ENCODE data around the gene CHD2.

Gene CHD2

DNA sequence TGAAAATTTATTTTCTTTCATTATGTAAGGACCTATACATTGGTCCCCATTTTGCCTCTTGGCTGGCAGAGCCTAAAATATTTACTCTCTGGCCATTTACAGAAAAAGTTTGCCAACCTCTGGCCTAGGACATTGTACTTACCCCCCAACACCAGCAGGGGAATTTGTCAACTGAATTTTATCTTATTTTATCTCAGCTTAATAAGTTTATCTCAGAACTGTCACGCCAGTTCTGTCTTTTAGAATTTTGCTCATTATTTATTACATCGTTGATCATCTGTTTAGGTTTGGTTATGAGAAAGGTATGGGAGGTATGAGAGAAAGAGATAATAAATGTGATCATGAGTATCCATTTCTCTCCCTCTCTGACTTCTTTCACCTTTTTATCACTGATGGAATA is 38.3 kb downstream of the CHD2 start:
- no peaks in the 10 kb centered on the region for H3K79me2 ChIP-seq (ENCODE audit: control insufficient read depth, insufficient read depth, low read length, poor library complexity)
- 100% methylated on average over 1 of the region's 2 CpGs for WGBS (ENCODE audit: extremely low coverage, insufficient coverage, insufficient read length)
- peaks cover 4 to 10% of the 10 kb centered on the region in 2 experiments for H3K4me1 ChIP-seq (ENCODE audit: control insufficient read depth in 1 of 2, insufficient read depth in 2 of 2, low read length in 2 of 2)
- H3K27ac ChIP-seq (ENCODE audit: low read depth, low read length) = no peak overlapping the region
- no peak for DNase-seq
- no peak overlapping the region for H3K9ac ChIP-seq (ENCODE audit: low read length)
- peaks cover 17 to 32% of the 10 kb centered on the region in 2 experiments for H3K36me3 ChIP-seq (ENCODE audit: control insufficient read depth in 1 of 2, insufficient read depth in 2 of 2, low read length in 2 of 2)
- H3K23ac ChIP-seq (ENCODE audit: low read length) = no peak overlapping the region
- H4K8ac ChIP-seq (ENCODE audit: low read depth, low read length) = no peak overlapping the region
- H3K18ac ChIP-seq (ENCODE audit: low read length) = no peak overlapping the region
- H2AFZ ChIP-seq (ENCODE audit: insufficient read depth, low read length, poor library complexity) = no peak overlapping the region
- H3K4me3 ChIP-seq (ENCODE audit: low read depth, low read length) = no peak overlapping the region
- H3K9me3 ChIP-seq (ENCODE audit: insufficient read depth, low read depth, low read length) = no peaks in the 10 kb centered on the region
- no peak overlapping the region for H2AK5ac ChIP-seq (ENCODE audit: low read length)
- no peaks in the 10 kb centered on the region for H3K27me3 ChIP-seq (ENCODE audit: insufficient read depth, low read length)
- H3K4me2 ChIP-seq (ENCODE audit: low read length) = no peak overlapping the region
- no peak overlapping the region for H2BK120ac ChIP-seq (ENCODE audit: insufficient read depth, low read length, poor library complexity)
- H2BK5ac ChIP-seq (ENCODE audit: low read depth, low read length, poor library complexity) = no peak overlapping the region
- H4K12ac ChIP-seq (ENCODE audit: low read depth, low read length) = no peak overlapping the region
- no peak overlapping the region for H3K14ac ChIP-seq (ENCODE audit: low read length)
- no peak overlapping the region for H4K91ac ChIP-seq (ENCODE audit: low read depth, low read length)
- H3K4ac ChIP-seq (ENCODE audit: low read depth, low read length) = no peak overlapping the region
- no peak overlapping the region for H2BK12ac ChIP-seq (ENCODE audit: low read length)
- no peaks in the 10 kb centered on the region for H3K79me1 ChIP-seq (ENCODE audit: low read length)

DNA sequence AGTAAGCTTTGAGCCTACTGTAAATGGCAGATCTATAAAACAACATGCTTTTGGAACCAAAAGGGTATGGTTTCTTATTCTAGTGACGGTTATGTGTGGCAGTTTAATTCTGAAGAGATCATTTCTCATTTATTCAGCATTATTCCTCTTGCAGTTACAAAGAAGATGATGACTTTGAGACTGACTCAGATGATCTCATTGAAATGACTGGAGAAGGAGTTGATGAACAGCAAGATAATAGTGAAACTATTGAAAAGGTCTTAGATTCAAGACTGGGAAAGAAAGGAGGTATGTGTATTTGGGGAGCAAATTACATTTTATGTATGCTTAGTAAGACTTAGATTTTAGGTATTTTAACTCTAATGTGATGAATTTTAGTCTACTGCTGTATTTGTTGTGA is 41.5 kb downstream of the CHD2 start:
- H2AK5ac ChIP-seq (ENCODE audit: low read length) = no peak overlapping the region
- no peak overlapping the region for H2BK5ac ChIP-seq (ENCODE audit: low read depth, low read length, poor library complexity)
- H3K4ac ChIP-seq (ENCODE audit: low read depth, low read length) = no peak overlapping the region
- DNase-seq = no peak
- no peak overlapping the region for H3K4me3 ChIP-seq (ENCODE audit: low read depth, low read length)
- H3K9ac ChIP-seq (ENCODE audit: low read length) = no peak overlapping the region
- H2BK12ac ChIP-seq (ENCODE audit: low read length) = no peak overlapping the region
- no peak overlapping the region for H3K18ac ChIP-seq (ENCODE audit: low read length)
- no peaks in the 10 kb centered on the region for H3K79me1 ChIP-seq (ENCODE audit: low read length)
- no peak overlapping the region for H3K27ac ChIP-seq (ENCODE audit: low read depth, low read length)
- no peak overlapping the region for H4K12ac ChIP-seq (ENCODE audit: low read depth, low read length)
- H2AFZ ChIP-seq (ENCODE audit: insufficient read depth, low read length, poor library complexity) = no peak overlapping the region
- no peaks in the 10 kb centered on the region for H3K27me3 ChIP-seq (ENCODE audit: insufficient read depth, low read length)
- H3K36me3 ChIP-seq (ENCODE audit: control insufficient read depth in 1 of 2, insufficient read depth in 2 of 2, low read length in 2 of 2) = peaks cover 18 to 29% of the 10 kb centered on the region in 2 experiments
- H3K4me1 ChIP-seq (ENCODE audit: control insufficient read depth in 1 of 2, insufficient read depth in 2 of 2, low read length in 2 of 2) = peaks cover 0 to 5% of the 10 kb centered on the region in 2 experiments
- no peaks in the 10 kb centered on the region for H3K79me2 ChIP-seq (ENCODE audit: control insufficient read depth, insufficient read depth, low read length, poor library complexity)
- H4K8ac ChIP-seq (ENCODE audit: low read depth, low read length) = no peak overlapping the region
- no peak overlapping the region for H3K23ac ChIP-seq (ENCODE audit: low read length)
- H3K4me2 ChIP-seq (ENCODE audit: low read length) = no peak overlapping the region
- no peaks in the 10 kb centered on the region for H3K9me3 ChIP-seq (ENCODE audit: insufficient read depth, low read depth, low read length)
- no peak overlapping the region for H2BK120ac ChIP-seq (ENCODE audit: insufficient read depth, low read length, poor library complexity)
- H3K14ac ChIP-seq (ENCODE audit: low read length) = no peak overlapping the region
- no CpG with 5 or more reads among the region's 1 CpG for whole genome bisulfite sequencing (ENCODE audit: extremely low coverage, insufficient coverage, insufficient read length)
- H4K91ac ChIP-seq (ENCODE audit: low read depth, low read length) = no peak overlapping the region

DNA sequence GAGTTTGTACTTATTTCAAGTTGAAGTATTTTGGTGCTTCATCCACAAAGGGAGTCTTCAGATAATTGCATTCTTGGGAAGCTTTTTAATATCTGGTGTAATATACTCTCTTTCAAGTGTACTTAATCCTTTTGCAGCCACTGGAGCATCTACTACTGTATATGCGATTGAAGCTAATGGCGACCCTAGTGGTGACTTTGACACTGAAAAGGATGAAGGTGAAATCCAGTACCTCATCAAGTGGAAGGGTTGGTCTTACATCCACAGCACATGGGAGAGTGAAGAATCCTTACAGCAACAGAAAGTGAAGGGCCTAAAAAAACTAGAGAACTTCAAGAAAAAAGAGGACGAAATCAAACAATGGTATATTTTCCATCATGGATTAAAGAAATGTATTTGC is 42.6 kb downstream of the CHD2 start:
- peaks cover 0 to 2% of the 10 kb centered on the region in 2 experiments for H3K4me1 ChIP-seq (ENCODE audit: control insufficient read depth in 1 of 2, insufficient read depth in 2 of 2, low read length in 2 of 2)
- H2BK5ac ChIP-seq (ENCODE audit: low read depth, low read length, poor library complexity) = no peak overlapping the region
- no peak overlapping the region for H3K23ac ChIP-seq (ENCODE audit: low read length)
- peaks cover 18 to 32% of the 10 kb centered on the region in 2 experiments for H3K36me3 ChIP-seq (ENCODE audit: control insufficient read depth in 1 of 2, insufficient read depth in 2 of 2, low read length in 2 of 2)
- no CpG with 5 or more reads among the region's 3 CpGs for WGBS (ENCODE audit: extremely low coverage, insufficient coverage, insufficient read length)
- no peak overlapping the region for H3K4me3 ChIP-seq (ENCODE audit: low read depth, low read length)
- no peaks in the 10 kb centered on the region for H3K27me3 ChIP-seq (ENCODE audit: insufficient read depth, low read length)
- H4K12ac ChIP-seq (ENCODE audit: low read depth, low read length) = no peak overlapping the region
- H2AFZ ChIP-seq (ENCODE audit: insufficient read depth, low read length, poor library complexity) = no peak overlapping the region
- H2AK5ac ChIP-seq (ENCODE audit: low read length) = no peak overlapping the region
- H3K9me3 ChIP-seq (ENCODE audit: insufficient read depth, low read depth, low read length) = no peaks in the 10 kb centered on the region
- no peak overlapping the region for H3K18ac ChIP-seq (ENCODE audit: low read length)
- H2BK120ac ChIP-seq (ENCODE audit: insufficient read depth, low read length, poor library complexity) = no peak overlapping the region
- peak in 1 of 2 donors; percentile 43 for DNase-seq
- H3K4me2 ChIP-seq (ENCODE audit: low read length) = no peak overlapping the region
- no peak overlapping the region for H3K27ac ChIP-seq (ENCODE audit: low read depth, low read length)
- no peak overlapping the region for H4K8ac ChIP-seq (ENCODE audit: low read depth, low read length)
- H3K14ac ChIP-seq (ENCODE audit: low read length) = no peak overlapping the region
- H4K91ac ChIP-seq (ENCODE audit: low read depth, low read length) = no peak overlapping the region
- no peak overlapping the region for H3K4ac ChIP-seq (ENCODE audit: low read depth, low read length)
- no peak overlapping the region for H3K9ac ChIP-seq (ENCODE audit: low read length)
- H2BK12ac ChIP-seq (ENCODE audit: low read length) = no peak overlapping the region
- H3K79me2 ChIP-seq (ENCODE audit: control insufficient read depth, insufficient read depth, low read length, poor library complexity) = no peaks in the 10 kb centered on the region
- no peaks in the 10 kb centered on the region for H3K79me1 ChIP-seq (ENCODE audit: low read length)

DNA sequence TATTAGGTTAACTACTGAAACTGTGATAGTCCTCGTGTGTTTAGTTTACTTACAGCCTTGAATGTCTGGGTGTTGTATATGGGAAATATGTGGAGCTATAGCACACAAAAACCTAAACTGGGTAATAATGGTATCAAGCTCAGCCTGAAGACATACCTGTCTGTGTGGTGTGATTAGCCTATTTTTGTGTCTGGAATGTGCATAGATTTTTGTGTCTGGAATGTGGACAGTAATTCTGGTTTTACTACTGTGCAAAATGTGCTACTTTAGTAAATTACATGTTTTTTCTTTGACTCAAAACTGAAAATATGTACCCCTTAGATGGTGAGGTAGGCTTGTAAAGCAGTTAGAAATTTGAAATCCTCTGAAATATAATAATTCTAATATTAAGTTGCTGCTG is 43.5 kb downstream of the CHD2 start:
- H3K4me1 ChIP-seq (ENCODE audit: control insufficient read depth in 1 of 2, insufficient read depth in 2 of 2, low read length in 2 of 2) = peaks cover 0 to 2% of the 10 kb centered on the region in 2 experiments
- H3K23ac ChIP-seq (ENCODE audit: low read length) = no peak overlapping the region
- no peak overlapping the region for H2BK5ac ChIP-seq (ENCODE audit: low read depth, low read length, poor library complexity)
- no peak overlapping the region for H2BK120ac ChIP-seq (ENCODE audit: insufficient read depth, low read length, poor library complexity)
- H3K18ac ChIP-seq (ENCODE audit: low read length) = no peak overlapping the region
- no peak overlapping the region for H3K4me3 ChIP-seq (ENCODE audit: low read depth, low read length)
- H3K79me1 ChIP-seq (ENCODE audit: low read length) = no peaks in the 10 kb centered on the region
- peaks cover 21 to 38% of the 10 kb centered on the region in 2 experiments for H3K36me3 ChIP-seq (ENCODE audit: control insufficient read depth in 1 of 2, insufficient read depth in 2 of 2, low read length in 2 of 2)
- no peak overlapping the region for H3K14ac ChIP-seq (ENCODE audit: low read length)
- no peaks in the 10 kb centered on the region for H3K27me3 ChIP-seq (ENCODE audit: insufficient read depth, low read length)
- no CpG with 5 or more reads among the region's 1 CpG for WGBS (ENCODE audit: extremely low coverage, insufficient coverage, insufficient read length)
- no peak overlapping the region for H4K8ac ChIP-seq (ENCODE audit: low read depth, low read length)
- H3K9ac ChIP-seq (ENCODE audit: low read length) = no peak overlapping the region
- no peak overlapping the region for H2AFZ ChIP-seq (ENCODE audit: insufficient read depth, low read length, poor library complexity)
- DNase-seq = peak; percentile 46 to 91
- H3K9me3 ChIP-seq (ENCODE audit: insufficient read depth, low read depth, low read length) = peaks cover under 1% of the 10 kb centered on the region
- no peak overlapping the region for H3K4ac ChIP-seq (ENCODE audit: low read depth, low read length)
- H3K27ac ChIP-seq (ENCODE audit: low read depth, low read length) = no peak overlapping the region
- no peak overlapping the region for H2AK5ac ChIP-seq (ENCODE audit: low read length)
- H4K91ac ChIP-seq (ENCODE audit: low read depth, low read length) = no peak overlapping the region
- no peaks in the 10 kb centered on the region for H3K79me2 ChIP-seq (ENCODE audit: control insufficient read depth, insufficient read depth, low read length, poor library complexity)
- H2BK12ac ChIP-seq (ENCODE audit: low read length) = no peak overlapping the region
- H4K12ac ChIP-seq (ENCODE audit: low read depth, low read length) = no peak overlapping the region
- H3K4me2 ChIP-seq (ENCODE audit: low read length) = no peak overlapping the region

All from trophoblast cell (in vitro differentiated cells and primary cell).